Gastroesophageal sphincter (tissue), 3 donors: ENCODE measurements around the gene FBXW10B.
"Not testable (repeated sequence)": the region's sequence is repeated elsewhere in the genome, so short reads cannot be mapped to it uniquely, and the experiment has no call there.

ENCODE experiments used
- CTCF ChIP-seq, 4 experiments: fragments of 200-600 bp in 2 of 4; fragments of 450-650 bp in 2 of 4; sonication (generic) in 1 of 4; IDR thresholded peaks; one replicate each; pipeline ENCODE4 v1.5.1; 2017 to 2019; ENCODE audit warnings: antibody characterized with exemption in 4 of 4, mild to moderate bottlenecking in 2 of 4, moderate library complexity in 2 of 4
- EP300 ChIP-seq: sonication (generic); formaldehyde crosslinking; IDR thresholded peaks from one replicate; pipeline ENCODE4 v1.6.1; 2017; ENCODE audit warnings: antibody characterized with exemption, mild to moderate bottlenecking
- POLR2AphosphoS5 ChIP-seq: sonication (generic); formaldehyde crosslinking; IDR thresholded peaks from one replicate; pipeline ENCODE4 v1.6.1; 2017; ENCODE audit warnings: antibody characterized with exemption

GRCh38 chr17:15629991-15630390, 10.5 kb upstream of the FBXW10B start:
- TF ChIP-seq CTCF (IDR thresholded peaks at IDR 0.05); POLR2AphosphoS5; EP300: not testable (repeated sequence)
